ENCODE measurements around the gene CCNDBP1. TPM values are rescaled to one million over a fixed set of nuclear protein-coding genes. Genes with fewer than 3 reads are reported as not detected.
A peak's percentile ranks its signal among the peaks of the same experiment; 100 is the strongest.

The CCNDBP1 gene
- total RNA-seq (ENCODE audit: low replicate concordance), result 43.1 and 44.3 TPM in 2 replicates

GRCh38 chr15:43185157-43186002, at the start of gene CCNDBP1:
CCNDBP1 (plus strand) TSS chr15:43185403; CDS start chr15:43185499, 96 bp downstream.
- H3K27ac ChIP-seq, result peak within 1 kb of the TSS; percentile 77
- Mint-ChIP-seq H3K4me1 (peaks cover 9% of the 10 kb centered on the region), H3K27ac (peak within 1 kb of the TSS; percentile 78)

GRCh38 chr15:43143203-43143941, 41.8 kb upstream of the CCNDBP1 start:
- H3K36me3 ChIP-seq, result no peaks in the 10 kb centered on the region
- Mint-ChIP-seq H3K27me3 (ENCODE audit: insufficient read depth, low read depth) (no peaks in the 10 kb centered on the region), H3K36me3 (peaks cover 8% of the 10 kb centered on the region), H3K4me3 (no peak overlapping the region), H3K4me1 (no peaks in the 10 kb centered on the region), H3K27ac (no peak overlapping the region), H3K9me3 (no peaks in the 10 kb centered on the region)
- no peaks in the 10 kb centered on the region for H3K79me2 ChIP-seq (ENCODE audit: low read depth)
- H3K4me2 ChIP-seq, result no peak overlapping the region
- no peak overlapping the region for H3K4me3 ChIP-seq
- H3K9me3 ChIP-seq (ENCODE audit: low read depth), result no peaks in the 10 kb centered on the region
- H2AFZ ChIP-seq (replicated peaks), result no peak overlapping the region
- no peaks in the 10 kb centered on the region for H3K4me1 ChIP-seq
- TF ChIP-seq, protein P1, sequence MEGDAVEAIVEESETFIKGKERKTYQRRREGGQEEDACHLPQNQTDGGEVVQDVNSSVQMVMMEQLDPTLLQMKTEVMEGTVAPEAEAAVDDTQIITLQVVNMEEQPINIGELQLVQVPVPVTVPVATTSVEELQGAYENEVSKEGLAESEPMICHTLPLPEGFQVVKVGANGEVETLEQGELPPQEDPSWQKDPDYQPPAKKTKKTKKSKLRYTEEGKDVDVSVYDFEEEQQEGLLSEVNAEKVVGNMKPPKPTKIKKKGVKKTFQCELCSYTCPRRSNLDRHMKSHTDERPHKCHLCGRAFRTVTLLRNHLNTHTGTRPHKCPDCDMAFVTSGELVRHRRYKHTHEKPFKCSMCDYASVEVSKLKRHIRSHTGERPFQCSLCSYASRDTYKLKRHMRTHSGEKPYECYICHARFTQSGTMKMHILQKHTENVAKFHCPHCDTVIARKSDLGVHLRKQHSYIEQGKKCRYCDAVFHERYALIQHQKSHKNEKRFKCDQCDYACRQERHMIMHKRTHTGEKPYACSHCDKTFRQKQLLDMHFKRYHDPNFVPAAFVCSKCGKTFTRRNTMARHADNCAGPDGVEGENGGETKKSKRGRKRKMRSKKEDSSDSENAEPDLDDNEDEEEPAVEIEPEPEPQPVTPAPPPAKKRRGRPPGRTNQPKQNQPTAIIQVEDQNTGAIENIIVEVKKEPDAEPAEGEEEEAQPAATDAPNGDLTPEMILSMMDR (IDR thresholded peaks at IDR 0.05), result no peak
- TF ChIP-seq EZH2phosphoT487 (IDR thresholded peaks at IDR 0.05), result no peak
- no peak for DNase-seq (ENCODE audit: low spot score)
- H3K27me3 ChIP-seq, result no peaks in the 10 kb centered on the region
- no peaks in the 10 kb centered on the region for H4K20me1 ChIP-seq (ENCODE audit: low read depth)
- no peak overlapping the region for H3K9ac ChIP-seq
- H3F3A ChIP-seq (ENCODE audit: low read depth), result no peaks in the 10 kb centered on the region
- H3K27ac ChIP-seq, result no peak overlapping the region

More at GRCh38 chr15:43185157-43186002, at the start of gene CCNDBP1:
- H3K27me3 Mint-ChIP-seq (ENCODE audit: insufficient read depth, low read depth), result no peaks in the 10 kb centered on the region
- Histone ChIP-seq H2AFZ (replicated peaks) (peak within 1 kb of the TSS; percentile 98), H3K9me3 (ENCODE audit: low read depth) (no peaks in the 10 kb centered on the region), H3K4me1 (peaks cover 4% of the 10 kb centered on the region), H3K9ac (peak within 1 kb of the TSS; percentile 71), H4K20me1 (ENCODE audit: low read depth) (peaks cover 3% of the 10 kb centered on the region), H3K36me3 (no peaks in the 10 kb centered on the region), H3K4me3 (peak within 1 kb of the TSS; percentile 81), H3K27me3 (no peaks in the 10 kb centered on the region), H3K4me2 (peak within 1 kb of the TSS; percentile 78), H3F3A (ENCODE audit: low read depth) (peaks cover 20% of the 10 kb centered on the region), H3K79me2 (ENCODE audit: low read depth) (peaks cover 16% of the 10 kb centered on the region)
- peak within 1 kb of the TSS; percentile 96 for H3K4me3 Mint-ChIP-seq
- H3K36me3 Mint-ChIP-seq, result no peaks in the 10 kb centered on the region
- peak; percentile 38 for TF ChIP-seq EZH2 (IDR thresholded peaks at IDR 0.05)
- TF ChIP-seq, protein P1 (IDR thresholded peaks at IDR 0.05), result peak; percentile 62
- no peak for TF ChIP-seq EZH2phosphoT487 (IDR thresholded peaks at IDR 0.05)
- DNase-seq (ENCODE audit: low spot score), result peak; percentile 97
- H3K9me3 Mint-ChIP-seq, result no peaks in the 10 kb centered on the region

DNA sequence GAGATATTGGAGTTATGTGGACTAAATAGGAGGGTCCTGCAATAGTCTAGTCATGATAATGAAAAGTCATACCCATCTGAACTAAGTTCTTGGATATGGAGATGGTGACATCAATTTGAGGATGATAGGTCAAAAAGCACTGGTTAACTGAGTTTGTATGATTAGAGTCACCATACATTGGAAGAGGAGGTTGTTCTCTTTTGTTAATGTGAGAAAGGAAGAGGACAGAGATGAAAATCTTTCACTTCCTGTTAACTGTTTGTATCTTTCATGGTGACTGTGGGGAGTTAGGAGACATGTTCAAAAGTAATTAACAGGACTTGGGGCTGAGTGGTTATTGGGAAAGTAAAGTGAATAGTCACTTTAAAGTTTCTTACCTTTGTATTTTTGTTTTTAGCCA, 40.7 kb upstream of the CCNDBP1 start:
- Mint-ChIP-seq H3K9me3 (no peaks in the 10 kb centered on the region), H3K4me1 (no peaks in the 10 kb centered on the region), H3K4me3 (no peak overlapping the region), H3K27me3 (ENCODE audit: insufficient read depth, low read depth) (no peaks in the 10 kb centered on the region), H3K36me3 (peaks cover 5% of the 10 kb centered on the region), H3K27ac (no peak overlapping the region)
- H3K4me1 ChIP-seq, result no peaks in the 10 kb centered on the region
- H3K4me3 ChIP-seq, result no peak overlapping the region
- no peak for DNase-seq (ENCODE audit: low spot score)
- no peak overlapping the region for H3K9ac ChIP-seq
- H3K4me2 ChIP-seq, result no peak overlapping the region
- H3K27ac ChIP-seq, result no peak overlapping the region
- no peaks in the 10 kb centered on the region for H3K79me2 ChIP-seq (ENCODE audit: low read depth)
- H2AFZ ChIP-seq (replicated peaks), result no peak overlapping the region
- H3K9me3 ChIP-seq (ENCODE audit: low read depth), result no peaks in the 10 kb centered on the region
- H3K27me3 ChIP-seq, result no peaks in the 10 kb centered on the region
- H3K36me3 ChIP-seq, result no peaks in the 10 kb centered on the region
- no peaks in the 10 kb centered on the region for H4K20me1 ChIP-seq (ENCODE audit: low read depth)
- no peaks in the 10 kb centered on the region for H3F3A ChIP-seq (ENCODE audit: low read depth)
- TF ChIP-seq EZH2phosphoT487 (IDR thresholded peaks at IDR 0.05), result no peak
- no peak for TF ChIP-seq EZH2 (IDR thresholded peaks at IDR 0.05)
- TF ChIP-seq, protein P1 (IDR thresholded peaks at IDR 0.05), result no peak
